Measurements from ENCODE around the gene RARRES2. TPM values are rescaled to one million over a fixed set of nuclear protein-coding genes. Genes with fewer than 3 reads are reported as not detected.
"Not testable (repeated sequence)": the region's sequence is repeated elsewhere in the genome, so short reads cannot be mapped to it uniquely, and the experiment has no call there.

Gene RARRES2
- total RNA-seq, 2 experiments from 2014 or later, result not detected

GRCh38 chr7:150312649-150313366 lies 28.6 kb downstream of the RARRES2 start:
- POLR2A ChIA-PET, result interaction anchor here (2.5 kb wide), 1 partner anchor 10 kb away, joined by 10 read pairs; the partner anchor contains the start of genes ACTR3C and LRRC61
- not testable (repeated sequence) for H3K27me3 Mint-ChIP-seq; ATAC-seq (ENCODE audit: low read depth)

DNA sequence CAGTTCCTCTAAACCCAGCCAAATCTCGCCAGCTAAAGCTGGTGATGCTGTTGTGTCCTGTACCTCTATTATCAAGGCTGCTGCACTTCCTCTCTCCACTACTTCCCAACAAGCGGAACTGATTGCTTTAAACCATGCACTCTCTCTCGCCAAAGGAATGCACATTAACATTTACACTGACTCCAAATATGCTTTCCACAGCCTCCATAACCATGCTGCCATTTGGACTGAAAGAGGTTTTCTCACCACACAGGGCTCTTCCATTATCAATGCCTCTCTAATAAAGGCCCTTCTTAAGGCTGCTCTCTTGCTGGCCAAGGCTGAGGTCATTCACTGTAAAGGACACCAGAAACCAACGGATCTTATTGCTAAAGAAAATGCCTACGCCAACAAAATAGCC lies 29.7 kb downstream of the RARRES2 start:
- no peak for DNase-seq
- Mint-ChIP-seq H3K27me3 (no peaks in the 10 kb centered on the region), H3K4me1 (no peaks in the 10 kb centered on the region), H3K27ac (no peak overlapping the region), H3K36me3 (peaks cover 1% of the 10 kb centered on the region), H3K4me3 (no peak overlapping the region), H3K9me3 (no peaks in the 10 kb centered on the region)
- POLR2A ChIA-PET, result no interaction called here
- no peak for ATAC-seq (ENCODE audit: low read depth)

More at GRCh38 chr7:150312649-150313366, 28.6 kb downstream of the RARRES2 start:
- not testable (repeated sequence) for H3K4me3 Mint-ChIP-seq, H3K36me3 Mint-ChIP-seq, DNase-seq, H3K4me1 Mint-ChIP-seq, H3K9me3 Mint-ChIP-seq, H3K27ac Mint-ChIP-seq

DNA sequence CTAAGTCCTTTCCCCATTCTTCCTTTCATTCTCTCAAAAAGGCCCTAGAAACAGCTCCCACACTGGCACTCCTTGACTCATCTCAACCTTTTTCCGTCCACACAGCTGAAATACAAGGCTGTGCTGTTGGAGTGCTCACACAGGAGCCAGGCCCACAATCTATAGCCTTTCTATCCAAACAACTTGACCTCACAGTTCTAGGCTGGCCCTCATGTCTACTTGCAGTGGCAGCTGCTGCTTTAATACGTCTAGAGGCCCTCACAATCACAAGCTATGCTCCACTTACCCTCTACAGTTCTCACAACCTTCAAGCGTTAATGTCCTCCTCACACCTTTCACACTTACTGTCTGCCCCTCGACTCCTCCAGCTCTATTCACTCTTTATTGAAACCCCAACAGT lies 30.3 kb downstream of the RARRES2 start:
- ATAC-seq (ENCODE audit: low read depth) (no peak), DNase-seq (no peak)
- no peak overlapping the region for H3K27ac Mint-ChIP-seq
- H3K4me3 Mint-ChIP-seq, result no peak overlapping the region
- H3K4me1 Mint-ChIP-seq, result no peaks in the 10 kb centered on the region
- H3K36me3 Mint-ChIP-seq, result peaks cover 1% of the 10 kb centered on the region
- POLR2A ChIA-PET, result no interaction called here
- no peaks in the 10 kb centered on the region for H3K27me3 Mint-ChIP-seq
- no peaks in the 10 kb centered on the region for H3K9me3 Mint-ChIP-seq

GRCh38 chr7:150308575-150308974 lies 32.9 kb downstream of the RARRES2 start:
- DNase-seq (no peak), ATAC-seq (ENCODE audit: low read depth) (no peak)
- H3K4me3 Mint-ChIP-seq, result no peak overlapping the region
- H3K27ac Mint-ChIP-seq, result no peak overlapping the region
- H3K9me3 Mint-ChIP-seq, result no peaks in the 10 kb centered on the region
- H3K27me3 Mint-ChIP-seq, result no peaks in the 10 kb centered on the region
- H3K4me1 Mint-ChIP-seq, result no peaks in the 10 kb centered on the region
- POLR2A ChIA-PET, result no interaction called here
- H3K36me3 Mint-ChIP-seq, result no peaks in the 10 kb centered on the region

DNA sequence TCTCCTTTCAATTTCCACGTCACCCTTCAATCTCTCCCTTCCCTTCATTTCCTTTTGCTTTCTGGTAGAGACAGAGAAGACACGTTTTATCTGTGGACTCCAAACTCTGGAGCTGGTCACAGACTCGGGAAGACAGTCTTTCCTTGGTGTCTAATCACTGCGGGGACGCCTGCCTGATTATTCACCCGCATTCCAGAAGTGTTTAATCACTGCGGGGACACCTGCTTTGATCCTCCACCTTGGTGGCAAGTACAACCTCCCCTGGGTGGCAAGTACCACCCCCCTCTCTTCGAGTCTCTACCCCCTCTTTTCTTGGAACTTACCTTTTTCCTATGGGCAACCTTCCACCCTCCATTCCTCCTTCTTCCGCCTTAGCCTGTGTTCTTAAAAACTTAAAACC lies 33.5 kb downstream of the RARRES2 start:
- ATAC-seq (ENCODE audit: low read depth), result no peak
- POLR2A ChIA-PET, result no interaction called here
- no peak overlapping the region for H3K27ac Mint-ChIP-seq

GRCh38 chr7:150307129-150307528 lies 34.3 kb downstream of the RARRES2 start:
- no peak for DNase-seq
- no peak overlapping the region for H3K4me3 Mint-ChIP-seq

More for the DNA sequence above, 33.5 kb downstream of the RARRES2 start:
- no peak overlapping the region for H3K4me3 Mint-ChIP-seq
- H3K36me3 Mint-ChIP-seq, result no peaks in the 10 kb centered on the region
- DNase-seq, result no peak
- H3K4me1 Mint-ChIP-seq, result no peaks in the 10 kb centered on the region
- H3K27me3 Mint-ChIP-seq, result no peaks in the 10 kb centered on the region
- H3K9me3 Mint-ChIP-seq, result no peaks in the 10 kb centered on the region

DNA sequence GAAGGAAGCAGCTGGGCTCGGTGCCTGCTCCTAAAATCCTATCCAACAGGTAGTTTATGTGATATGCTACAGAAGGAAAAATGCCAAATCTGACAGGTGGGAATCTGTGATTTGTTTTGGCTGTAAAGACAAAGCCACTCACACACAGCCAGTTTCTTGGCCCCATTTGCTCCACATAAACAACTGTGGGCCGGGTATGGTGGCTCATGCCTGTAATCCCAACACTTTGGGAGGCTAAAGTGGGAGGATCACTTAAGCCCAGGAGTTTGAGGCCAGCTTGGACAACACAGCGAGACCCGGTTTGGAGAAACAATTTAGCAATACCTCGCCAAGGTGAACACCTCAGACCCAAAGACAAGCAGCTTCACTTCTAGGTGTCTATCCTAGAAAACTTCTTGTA lies 35.1 kb downstream of the RARRES2 start:
- H3K9me3 Mint-ChIP-seq; H3K4me1 Mint-ChIP-seq; H3K27ac Mint-ChIP-seq; H3K4me3 Mint-ChIP-seq; H3K27me3 Mint-ChIP-seq; ATAC-seq (ENCODE audit: low read depth); DNase-seq; POLR2A ChIA-PET; H3K36me3 Mint-ChIP-seq: not testable (repeated sequence)

More at GRCh38 chr7:150307129-150307528, 34.3 kb downstream of the RARRES2 start:
- POLR2A ChIA-PET, result no interaction called here
- no peaks in the 10 kb centered on the region for H3K4me1 Mint-ChIP-seq
- H3K9me3 Mint-ChIP-seq, result no peaks in the 10 kb centered on the region
- no peaks in the 10 kb centered on the region for H3K27me3 Mint-ChIP-seq
- H3K36me3 Mint-ChIP-seq, result no peaks in the 10 kb centered on the region
- H3K27ac Mint-ChIP-seq, result no peak overlapping the region
- no peak for ATAC-seq (ENCODE audit: low read depth)

GRCh38 chr7:150305903-150306284 lies 35.5 kb downstream of the RARRES2 start:
- H3K9me3 Mint-ChIP-seq; ATAC-seq (ENCODE audit: low read depth); H3K27ac Mint-ChIP-seq; H3K27me3 Mint-ChIP-seq; H3K4me3 Mint-ChIP-seq; DNase-seq; H3K36me3 Mint-ChIP-seq; H3K4me1 Mint-ChIP-seq; POLR2A ChIA-PET: not testable (repeated sequence)

DNA sequence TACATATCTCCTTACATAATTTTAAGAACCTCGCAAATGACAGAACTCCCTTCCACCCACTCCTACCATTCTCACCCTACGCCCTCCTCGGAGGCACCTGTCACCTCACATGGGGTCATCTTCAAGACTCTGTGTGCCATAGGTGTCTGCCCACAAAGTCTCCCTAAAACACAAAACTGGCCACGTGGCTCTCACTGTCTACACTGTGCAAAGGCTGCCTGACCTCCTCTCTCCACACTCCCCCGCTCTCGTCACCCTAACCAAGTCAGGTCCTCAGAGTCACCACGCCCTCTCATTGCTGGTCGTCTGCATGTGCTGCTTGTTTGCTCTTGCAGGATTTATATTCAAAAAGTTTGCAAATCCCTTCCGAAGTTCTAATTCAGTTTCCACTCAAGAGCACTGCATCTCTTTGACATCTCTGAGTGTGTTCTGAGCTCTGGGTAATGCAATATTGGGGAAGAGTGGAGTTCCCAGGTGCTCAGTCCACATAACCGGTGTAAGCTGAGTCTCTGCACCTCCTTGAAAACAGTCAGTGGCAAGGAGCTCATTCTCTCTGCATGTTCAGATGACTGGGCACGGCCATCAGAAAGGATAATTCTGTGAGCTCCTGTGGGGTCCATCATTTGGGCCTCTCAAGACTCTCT lies 36.0 kb downstream of the RARRES2 start:
- H3K4me1 Mint-ChIP-seq; DNase-seq; ATAC-seq (ENCODE audit: low read depth); H3K36me3 Mint-ChIP-seq; H3K9me3 Mint-ChIP-seq; H3K27me3 Mint-ChIP-seq; H3K27ac Mint-ChIP-seq; H3K4me3 Mint-ChIP-seq; POLR2A ChIA-PET: not testable (repeated sequence)

DNA sequence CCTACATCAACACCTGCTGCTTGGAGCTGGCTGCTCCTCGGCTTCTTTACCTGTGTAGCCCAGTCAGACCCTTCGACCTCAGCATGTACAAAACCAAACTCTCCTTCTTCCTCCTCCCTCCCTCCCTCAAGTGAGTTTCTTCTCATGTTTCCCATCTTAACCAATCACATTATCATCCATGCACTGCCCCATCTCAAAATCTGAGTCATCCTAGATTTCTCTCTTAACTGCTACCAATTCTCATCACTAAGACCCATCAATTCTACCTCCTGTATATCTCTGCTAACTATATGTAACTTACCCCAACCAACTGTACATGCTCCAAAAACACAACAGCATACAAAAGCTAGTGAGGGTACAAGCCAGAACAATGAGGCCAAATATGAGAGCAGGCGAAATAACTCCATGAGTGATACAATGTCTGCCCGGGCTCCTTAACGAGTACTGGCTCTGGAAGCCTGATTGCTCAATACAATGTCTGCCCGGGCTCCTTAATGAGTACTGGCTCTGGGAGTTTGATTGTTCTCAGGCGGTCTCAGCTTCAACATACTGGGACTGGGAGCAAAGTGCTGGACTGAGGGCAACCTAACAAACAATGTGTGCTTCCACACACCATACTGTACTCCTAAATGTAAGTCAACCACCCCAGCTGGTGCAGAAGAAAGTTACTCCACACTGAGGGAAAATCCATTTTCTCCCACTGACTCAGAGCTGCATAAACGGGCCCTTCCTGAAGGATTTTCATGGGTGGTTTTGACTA lies 36.8 kb downstream of the RARRES2 start:
- H3K36me3 Mint-ChIP-seq, H3K9me3 Mint-ChIP-seq, POLR2A ChIA-PET: not testable (repeated sequence)

DNA sequence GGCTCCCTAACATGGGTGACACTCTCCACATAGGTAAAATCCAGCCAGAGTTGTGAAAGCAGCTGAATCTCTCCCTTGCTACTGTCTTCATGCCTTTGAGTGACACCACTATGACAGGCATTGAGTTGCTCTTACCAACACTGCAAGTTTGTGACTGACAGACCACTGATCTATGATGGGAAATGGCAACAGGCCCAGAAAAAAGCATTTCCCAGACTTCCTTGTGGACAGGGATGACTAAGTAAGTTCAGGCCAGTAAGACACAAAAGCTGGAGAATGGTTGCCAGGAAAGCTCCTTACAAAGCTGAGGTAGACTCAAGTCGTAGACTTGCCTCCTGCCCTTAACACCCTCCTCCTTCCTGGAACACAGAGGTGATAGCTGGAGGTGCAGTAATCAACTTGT lies 38.5 kb downstream of the RARRES2 start:
- ATAC-seq (ENCODE audit: low read depth); DNase-seq; H3K4me1 Mint-ChIP-seq; H3K9me3 Mint-ChIP-seq; H3K27ac Mint-ChIP-seq; H3K36me3 Mint-ChIP-seq; POLR2A ChIA-PET; H3K27me3 Mint-ChIP-seq; H3K4me3 Mint-ChIP-seq: not testable (repeated sequence)

More for the DNA sequence above, 36.8 kb downstream of the RARRES2 start:
- not testable (repeated sequence) for H3K4me3 Mint-ChIP-seq; DNase-seq; H3K4me1 Mint-ChIP-seq; H3K27ac Mint-ChIP-seq; H3K27me3 Mint-ChIP-seq; ATAC-seq (ENCODE audit: low read depth)

GRCh38 chr7:150297978-150298377 lies 43.5 kb downstream of the RARRES2 start:
- H3K4me3 Mint-ChIP-seq; ATAC-seq (ENCODE audit: low read depth); H3K27ac Mint-ChIP-seq; H3K9me3 Mint-ChIP-seq; H3K4me1 Mint-ChIP-seq; POLR2A ChIA-PET; H3K36me3 Mint-ChIP-seq; H3K27me3 Mint-ChIP-seq; DNase-seq: not testable (repeated sequence)

DNA sequence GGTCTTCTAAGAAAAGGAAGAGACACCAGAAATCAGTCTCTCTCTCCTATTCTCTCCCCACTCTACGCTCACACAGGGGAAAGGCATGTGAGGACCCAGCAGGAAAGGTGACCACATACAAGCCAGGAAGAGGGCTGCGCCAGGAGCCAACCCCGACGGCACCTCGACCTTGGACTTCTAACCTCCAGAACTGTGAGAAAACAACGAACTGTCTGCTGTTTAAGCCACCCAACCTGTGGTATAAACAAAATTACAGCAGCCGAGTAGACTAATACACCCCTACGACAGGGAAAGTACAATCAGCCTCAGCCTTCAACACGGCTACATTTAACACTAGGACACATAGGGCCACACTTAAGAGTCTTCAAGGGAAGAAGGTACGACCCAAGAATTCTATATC lies 44.6 kb downstream of the RARRES2 start:
- H3K4me3 Mint-ChIP-seq; ATAC-seq (ENCODE audit: low read depth); POLR2A ChIA-PET; H3K9me3 Mint-ChIP-seq; H3K27me3 Mint-ChIP-seq; H3K36me3 Mint-ChIP-seq; H3K4me1 Mint-ChIP-seq; H3K27ac Mint-ChIP-seq; DNase-seq: not testable (repeated sequence)

DNA sequence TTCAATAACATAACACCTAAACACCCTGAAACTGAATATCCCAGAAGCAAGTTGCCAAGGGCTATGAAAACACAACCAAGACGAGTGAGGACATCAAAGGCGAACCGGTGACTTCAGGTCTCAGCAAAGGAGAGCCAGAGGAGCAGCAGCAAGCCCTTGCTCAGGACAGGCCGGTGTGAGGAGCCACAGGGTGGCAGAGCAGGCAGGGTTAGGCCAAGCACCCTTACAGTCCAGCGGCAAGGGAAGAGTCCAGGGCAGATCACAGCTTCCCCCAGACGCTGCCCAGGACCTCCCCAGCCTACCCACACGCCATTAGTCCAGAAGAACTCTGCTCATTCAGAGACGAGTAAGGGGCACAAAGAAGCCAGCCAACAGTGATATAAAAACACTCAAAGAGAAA lies 45.8 kb downstream of the RARRES2 start:
- H3K36me3 Mint-ChIP-seq; H3K4me1 Mint-ChIP-seq; POLR2A ChIA-PET; H3K27ac Mint-ChIP-seq; H3K27me3 Mint-ChIP-seq; DNase-seq; ATAC-seq (ENCODE audit: low read depth); H3K4me3 Mint-ChIP-seq; H3K9me3 Mint-ChIP-seq: not testable (repeated sequence)
